ENCODE data around the gene SDCCAG8.

- TF ChIP-seq, protein P1, sequence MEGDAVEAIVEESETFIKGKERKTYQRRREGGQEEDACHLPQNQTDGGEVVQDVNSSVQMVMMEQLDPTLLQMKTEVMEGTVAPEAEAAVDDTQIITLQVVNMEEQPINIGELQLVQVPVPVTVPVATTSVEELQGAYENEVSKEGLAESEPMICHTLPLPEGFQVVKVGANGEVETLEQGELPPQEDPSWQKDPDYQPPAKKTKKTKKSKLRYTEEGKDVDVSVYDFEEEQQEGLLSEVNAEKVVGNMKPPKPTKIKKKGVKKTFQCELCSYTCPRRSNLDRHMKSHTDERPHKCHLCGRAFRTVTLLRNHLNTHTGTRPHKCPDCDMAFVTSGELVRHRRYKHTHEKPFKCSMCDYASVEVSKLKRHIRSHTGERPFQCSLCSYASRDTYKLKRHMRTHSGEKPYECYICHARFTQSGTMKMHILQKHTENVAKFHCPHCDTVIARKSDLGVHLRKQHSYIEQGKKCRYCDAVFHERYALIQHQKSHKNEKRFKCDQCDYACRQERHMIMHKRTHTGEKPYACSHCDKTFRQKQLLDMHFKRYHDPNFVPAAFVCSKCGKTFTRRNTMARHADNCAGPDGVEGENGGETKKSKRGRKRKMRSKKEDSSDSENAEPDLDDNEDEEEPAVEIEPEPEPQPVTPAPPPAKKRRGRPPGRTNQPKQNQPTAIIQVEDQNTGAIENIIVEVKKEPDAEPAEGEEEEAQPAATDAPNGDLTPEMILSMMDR (IDR thresholded peaks at IDR 0.05; ENCODE audit: poor library complexity), result no peak
- no peak for TF ChIP-seq EZH2 (IDR thresholded peaks at IDR 0.05; ENCODE audit: borderline replicate concordance)
Measured at GRCh38 chr1:243494741-243495431, 239.0 kb downstream of the SDCCAG8 start.
